H9 (cell line): ENCODE results near the gene STK24. TPM values are rescaled to one million over a fixed set of nuclear protein-coding genes. Genes with fewer than 3 reads are reported as not detected.

Source experiments
- DNase-seq: peaks from one replicate; pipeline ENCODE4 v3.0.0-alpha.2; 2017
- H2AFZ ChIP-seq: one replicate; pipeline ENCODE4 v1.6.1; 2013; ENCODE audit warnings: mild to moderate bottlenecking, low read length, control low read depth, moderate library complexity
- H2AK5ac ChIP-seq: 2 replicates; pipeline ENCODE4 v1.6.1; 2013; ENCODE audit warnings: low read length, control low read depth, mixed read lengths; ENCODE audit not compliant: insufficient read length
- H2BK120ac ChIP-seq: one replicate; pipeline ENCODE4 v1.6.1; 2013; ENCODE audit warnings: low read depth, mild to moderate bottlenecking, low read length, control low read depth, inconsistent platforms; ENCODE audit not compliant: poor library complexity, severe bottlenecking
- H2BK12ac ChIP-seq: 2 replicates; pipeline ENCODE4 v1.6.1; 2013; ENCODE audit warnings: low read length, control low read depth, mixed read lengths, low read depth; ENCODE audit not compliant: insufficient read length
- H2BK15ac ChIP-seq: 2 replicates; pipeline ENCODE4 v1.6.1; 2013; ENCODE audit warnings: low read depth, low read length, control low read depth
- H2BK20ac ChIP-seq: one replicate; pipeline ENCODE4 v1.6.1; 2013; ENCODE audit warnings: low read depth, mild to moderate bottlenecking, low read length, control low read depth, inconsistent platforms; ENCODE audit not compliant: poor library complexity, severe bottlenecking
- H2BK5ac ChIP-seq: 2 replicates; pipeline ENCODE4 v1.6.1; 2013; ENCODE audit warnings: low read length, control low read depth, mixed read lengths; ENCODE audit not compliant: insufficient read length
- H3K14ac ChIP-seq: 2 replicates; pipeline ENCODE4 v1.6.1; 2013; ENCODE audit warnings: low read length, control low read depth; ENCODE audit not compliant: insufficient read depth
- H3K18ac ChIP-seq: 2 replicates; pipeline ENCODE4 v1.6.1; 2013; ENCODE audit warnings: low read depth, mild to moderate bottlenecking, mixed read lengths, low read length, control low read depth; ENCODE audit not compliant: insufficient read length
- H3K23ac ChIP-seq: 2 replicates; pipeline ENCODE4 v1.6.1; 2013; ENCODE audit warnings: low read length, control low read depth, mixed read lengths, low read depth; ENCODE audit not compliant: insufficient read length
- H3K23me2 ChIP-seq: 2 replicates; pipeline ENCODE4 v1.6.1; 2013; ENCODE audit warnings: low read depth, mild to moderate bottlenecking, mixed read lengths, low read length, control low read depth; ENCODE audit not compliant: insufficient read length, poor library complexity, severe bottlenecking
- H3K27ac ChIP-seq: 2 replicates; pipeline ENCODE4 v1.5.1; 2013; ENCODE audit warnings: low read length, control low read depth, mixed read lengths, low read depth; ENCODE audit not compliant: insufficient read length
- H3K27me3 ChIP-seq: 2 replicates; pipeline ENCODE4 v1.6.1; 2013; ENCODE audit warnings: low read length, control low read depth, inconsistent platforms; ENCODE audit not compliant: insufficient read depth
- H3K4ac ChIP-seq: 2 replicates; pipeline ENCODE4 v1.6.1; 2013; ENCODE audit warnings: low read depth, mild to moderate bottlenecking, control low read depth, inconsistent platforms, low read length, moderate library complexity
- H3K4me1 ChIP-seq: 2 replicates; pipeline ENCODE4 v1.6.1; 2013; ENCODE audit warnings: low read length, control low read depth, inconsistent platforms; ENCODE audit not compliant: insufficient read depth
- H3K4me2 ChIP-seq: 2 replicates; pipeline ENCODE4 v1.6.1; 2013; ENCODE audit warnings: low read length, control low read depth, mixed read lengths; ENCODE audit not compliant: insufficient read length, insufficient read depth
- H3K56ac ChIP-seq: 2 replicates; pipeline ENCODE4 v1.6.1; 2013; ENCODE audit warnings: low read depth, mild to moderate bottlenecking, mixed read lengths, low read length, control low read depth; ENCODE audit not compliant: insufficient read length
- H3K79me1 ChIP-seq: 2 replicates; pipeline ENCODE4 v1.6.1; 2013; ENCODE audit warnings: low read depth, mild to moderate bottlenecking, moderate library complexity, low read length, control low read depth, inconsistent platforms; ENCODE audit not compliant: insufficient read depth, poor library complexity, severe bottlenecking
- H3K79me2 ChIP-seq: 2 replicates; pipeline ENCODE4 v1.6.1; 2013; ENCODE audit warnings: low read length, control low read depth, inconsistent platforms; ENCODE audit not compliant: insufficient read depth
- H3K9ac ChIP-seq: 2 replicates; pipeline ENCODE4 v1.6.1; 2013; ENCODE audit warnings: low read length, control low read depth, mixed read lengths; ENCODE audit not compliant: insufficient read length; ENCODE audit errors: extremely low read depth
- H3K9me3 ChIP-seq: one replicate; pipeline ENCODE4 v1.6.1; 2013; ENCODE audit warnings: low read depth, low read length, inconsistent platforms; ENCODE audit not compliant: control insufficient read depth
- H3T11ph ChIP-seq: one replicate; pipeline ENCODE4 v1.6.1; 2013; ENCODE audit warnings: mild to moderate bottlenecking, low read length, control low read depth, inconsistent platforms
- H4K20me1 ChIP-seq: one replicate; pipeline ENCODE4 v1.6.1; 2013; ENCODE audit not compliant: control insufficient read depth, insufficient read length, insufficient read depth
- H4K5ac ChIP-seq: 2 replicates; pipeline ENCODE4 v1.6.1; 2013; ENCODE audit warnings: low read depth, mild to moderate bottlenecking, mixed read lengths, low read length, control low read depth; ENCODE audit not compliant: insufficient read length
- H4K8ac ChIP-seq: replicated peaks from 2 replicates; pipeline ENCODE4 v1.6.1; 2013; ENCODE audit warnings: low read length, control low read depth, mixed read lengths, low read depth; ENCODE audit not compliant: insufficient read length
- H4K91ac ChIP-seq: 2 replicates; pipeline ENCODE4 v1.6.1; 2013; ENCODE audit warnings: low read depth, mild to moderate bottlenecking, moderate library complexity, mixed read lengths, low read length, control low read depth; ENCODE audit not compliant: insufficient read length
- H3K27ac Mint-ChIP-seq, 3 experiments: 2 replicates in 2 of 3; 3 replicates in 1 of 3; pipeline ENCODE4 v1.8.0; 2020 to 2021; ENCODE audit warnings: mixed read lengths in 3 of 3, mild to moderate bottlenecking in 1 of 3, moderate library complexity in 1 of 3
- H3K27me3 Mint-ChIP-seq: 2 replicates; pipeline ENCODE4 v1.8.0; 2021; ENCODE audit warnings: low read depth, mild to moderate bottlenecking, moderate library complexity, mixed read lengths
- H3K36me3 Mint-ChIP-seq, 3 experiments: 2 replicates in 2 of 3; 3 replicates in 1 of 3; pipeline ENCODE4 v1.8.0; 2020 to 2021; ENCODE audit warnings: low read depth in 3 of 3, mixed read lengths in 3 of 3; ENCODE audit not compliant: insufficient read depth in 1 of 3
- H3K4me1 Mint-ChIP-seq, 2 experiments: 2 replicates each; pipeline ENCODE4 v1.8.0; 2020; ENCODE audit warnings: mixed read lengths in 2 of 2
- H3K4me3 Mint-ChIP-seq, 2 experiments: 2 replicates in 1 of 2; 3 replicates in 1 of 2; pipeline ENCODE4 v1.8.0; 2020 to 2021; ENCODE audit warnings: mild to moderate bottlenecking in 2 of 2, mixed read lengths in 2 of 2, moderate library complexity in 1 of 2
- H3K9me3 Mint-ChIP-seq, 2 experiments: 2 replicates in 1 of 2; 3 replicates in 1 of 2; pipeline ENCODE4 v1.8.0; 2020; ENCODE audit warnings: mild to moderate bottlenecking in 2 of 2, mixed read lengths in 2 of 2, moderate library complexity in 1 of 2
- WGBS: extraction: QIAGEN DNeasy Blood & Tissue Kit; methylation state at CpG from one replicate; pipeline ENCODE4 v1.1.7; 2013; ENCODE audit warnings: missing lambda C conversion rate, low lambda C conversion rate, mixed read lengths; ENCODE audit not compliant: insufficient read length; ENCODE audit errors: extremely low coverage; 5-methylcytosine and 5-hydroxymethylcytosine counted together
- total RNA-seq: library from RNA; stranded (reverse); gene quantifications from 2 replicates; pipeline ENCODE4 v1.2.1, GENCODE V29; 2021
- TF ChIP-seq, protein P1 (sequence below): fragments of 200-600 bp; sonication (generic); conservative IDR thresholded peaks from 3 replicates; pipeline ENCODE4 v1.8.0; 2021; ENCODE audit warnings: antibody characterized with exemption, mild to moderate bottlenecking

STK24 gene
- total RNA-seq, 1 experiment from 2014 or later = 134 TPM

DNA sequence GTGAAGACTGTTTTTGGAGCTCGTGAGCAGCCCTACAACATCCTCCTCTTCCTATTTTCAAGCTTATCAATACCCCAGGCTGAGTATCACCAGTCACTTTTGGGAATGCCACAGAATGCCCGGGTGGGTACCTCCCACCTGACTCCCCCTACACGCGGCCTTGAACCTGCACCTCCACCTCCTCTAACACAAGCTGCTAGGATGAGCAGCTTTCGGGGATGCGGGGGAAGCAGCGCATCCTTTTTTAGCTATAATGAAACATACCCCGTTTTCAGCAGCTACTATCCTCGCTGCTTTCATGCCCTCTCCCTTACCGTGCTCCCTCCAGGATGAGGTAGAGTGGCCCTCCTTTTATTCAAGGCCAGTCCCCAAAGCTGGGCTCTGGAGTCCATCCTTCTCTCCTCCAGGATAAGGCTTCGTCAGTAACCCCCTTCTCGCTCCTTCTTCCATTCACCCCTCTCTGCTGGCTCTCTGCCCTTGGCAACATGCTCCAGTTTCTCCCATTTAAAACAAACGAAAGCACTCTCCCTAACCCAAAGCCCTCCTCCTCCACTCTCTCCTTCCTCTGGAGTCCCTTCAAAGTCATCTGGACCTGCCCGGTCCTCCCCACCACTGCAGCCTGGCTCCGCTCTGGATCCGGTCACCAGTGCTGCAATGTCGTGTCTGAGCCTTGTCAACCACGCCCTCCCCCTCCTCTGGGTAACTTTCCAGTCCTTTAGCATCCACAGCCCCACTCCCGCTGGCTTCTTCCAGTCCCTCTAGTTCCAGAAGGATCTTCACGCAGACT is 55.3 kb downstream of the STK24 start:
- no peak for DNase-seq
- no peak overlapping the region for H2BK20ac ChIP-seq
- no CpG with 5 or more reads among the region's 20 CpGs for WGBS
- H3K9ac ChIP-seq = no peak overlapping the region
- no peaks in the 10 kb centered on the region for H3K27me3 ChIP-seq
- no peaks in the 10 kb centered on the region for H4K20me1 ChIP-seq
- H4K8ac ChIP-seq = no peak overlapping the region
- no peak overlapping the region for H3T11ph ChIP-seq
- Mint-ChIP-seq H3K27me3 (no peaks in the 10 kb centered on the region), H3K36me3 (peaks cover 8 to 16% (median 11%) of the 10 kb centered on the region in 3 experiments; a peak in 6 of 7 replicates), H3K9me3 (no peaks in the 10 kb centered on the region), H3K4me1 (peaks cover 66 to 68% of the 10 kb centered on the region in 2 experiments), H3K27ac (peak overlapping the region; percentile 25 to 66 (median 45); a peak in 4 of 7 replicates), H3K4me3 (no peak overlapping the region)
- TF ChIP-seq, protein P1, sequence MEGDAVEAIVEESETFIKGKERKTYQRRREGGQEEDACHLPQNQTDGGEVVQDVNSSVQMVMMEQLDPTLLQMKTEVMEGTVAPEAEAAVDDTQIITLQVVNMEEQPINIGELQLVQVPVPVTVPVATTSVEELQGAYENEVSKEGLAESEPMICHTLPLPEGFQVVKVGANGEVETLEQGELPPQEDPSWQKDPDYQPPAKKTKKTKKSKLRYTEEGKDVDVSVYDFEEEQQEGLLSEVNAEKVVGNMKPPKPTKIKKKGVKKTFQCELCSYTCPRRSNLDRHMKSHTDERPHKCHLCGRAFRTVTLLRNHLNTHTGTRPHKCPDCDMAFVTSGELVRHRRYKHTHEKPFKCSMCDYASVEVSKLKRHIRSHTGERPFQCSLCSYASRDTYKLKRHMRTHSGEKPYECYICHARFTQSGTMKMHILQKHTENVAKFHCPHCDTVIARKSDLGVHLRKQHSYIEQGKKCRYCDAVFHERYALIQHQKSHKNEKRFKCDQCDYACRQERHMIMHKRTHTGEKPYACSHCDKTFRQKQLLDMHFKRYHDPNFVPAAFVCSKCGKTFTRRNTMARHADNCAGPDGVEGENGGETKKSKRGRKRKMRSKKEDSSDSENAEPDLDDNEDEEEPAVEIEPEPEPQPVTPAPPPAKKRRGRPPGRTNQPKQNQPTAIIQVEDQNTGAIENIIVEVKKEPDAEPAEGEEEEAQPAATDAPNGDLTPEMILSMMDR = no peak
- H2BK12ac ChIP-seq = no peak overlapping the region
- H4K5ac ChIP-seq = no peak overlapping the region
- H3K9me3 ChIP-seq = no peaks in the 10 kb centered on the region
- no peak overlapping the region for H4K91ac ChIP-seq
- no peaks in the 10 kb centered on the region for H3K23me2 ChIP-seq
- peaks cover 17% of the 10 kb centered on the region for H3K79me1 ChIP-seq
- no peak overlapping the region for H3K18ac ChIP-seq
- no peak overlapping the region for H3K4me2 ChIP-seq
- no peak overlapping the region for H3K56ac ChIP-seq
- no peak overlapping the region for H2BK15ac ChIP-seq
- H2AK5ac ChIP-seq = no peak overlapping the region
- H3K4ac ChIP-seq = no peak overlapping the region
- H3K23ac ChIP-seq = no peak overlapping the region
- H3K4me1 ChIP-seq = peaks cover 12% of the 10 kb centered on the region; the same call in 1 of the 2 replicates
- no peak overlapping the region for H2BK5ac ChIP-seq
- H2BK120ac ChIP-seq = no peak overlapping the region
- H3K79me2 ChIP-seq = peaks cover 46% of the 10 kb centered on the region; the same call in 1 of the 2 replicates
- H3K27ac ChIP-seq = no peak overlapping the region
- no peak overlapping the region for H2AFZ ChIP-seq
- no peak overlapping the region for H3K14ac ChIP-seq
